AG09309 (cell line): Measurements from ENCODE around the gene GALNT10.
A peak's percentile ranks its signal among the peaks of the same experiment; 100 is the strongest.

Source experiments
- DNase-seq: peaks from one replicate; pipeline ENCODE4 v3.0.0-alpha.2; 2010; ENCODE audit warnings: low read depth
- H3K4me3 ChIP-seq: 2 replicates; pipeline ENCODE4 v1.5.1; 2011; ENCODE audit warnings: mild to moderate bottlenecking, low read depth, low read length, moderate library complexity; ENCODE audit not compliant: control insufficient read depth
- CTCF ChIP-seq: IDR thresholded peaks from 2 replicates; pipeline ENCODE4 v1.5.1; 2011; ENCODE audit warnings: mild to moderate bottlenecking, low read depth, low read length, inconsistent platforms; ENCODE audit not compliant: insufficient read depth, control insufficient read depth; ENCODE audit errors: missing control alignments

GALNT10 gene

GRCh38 chr5:154203798-154204578, 13.5 kb downstream of the GALNT10 start:
- no peak for DNase-seq
- no peak for TF ChIP-seq CTCF
- no peak overlapping the region for H3K4me3 ChIP-seq

- DNase-seq = peak; percentile 23
- TF ChIP-seq CTCF = no peak
- H3K4me3 ChIP-seq = no peak overlapping the region
Measured at GRCh38 chr5:154205441-154206117, 15.0 kb downstream of the GALNT10 start.

- TF ChIP-seq CTCF = no peak
- DNase-seq = no peak
- no peak overlapping the region for H3K4me3 ChIP-seq
Measured at GRCh38 chr5:154206311-154206710, 15.8 kb downstream of the GALNT10 start.

GRCh38 chr5:154207204-154207603, 16.7 kb downstream of the GALNT10 start:
- no peak for TF ChIP-seq CTCF
- DNase-seq = no peak
- no peak overlapping the region for H3K4me3 ChIP-seq

GRCh38 chr5:154209591-154210081, 19.1 kb downstream of the GALNT10 start:
- peak; percentile 37 for DNase-seq
- H3K4me3 ChIP-seq = no peak overlapping the region
- TF ChIP-seq CTCF = no peak

- H3K4me3 ChIP-seq = no peak overlapping the region
- no peak for DNase-seq
- no peak for TF ChIP-seq CTCF
Measured at GRCh38 chr5:154210163-154210562, 19.6 kb downstream of the GALNT10 start.
